Fibroblast of skin of abdomen (primary cell): Measurements from ENCODE around the gene UFD1.

Experiments
- DNase-seq: peaks from one replicate; pipeline ENCODE4 v3.0.0-alpha.2; 2013

UFD1 gene

GRCh38 chr22:19495562-19496323 is 16.8 kb upstream of the UFD1 start:
- DNase-seq = peak; percentile 12

DNA sequence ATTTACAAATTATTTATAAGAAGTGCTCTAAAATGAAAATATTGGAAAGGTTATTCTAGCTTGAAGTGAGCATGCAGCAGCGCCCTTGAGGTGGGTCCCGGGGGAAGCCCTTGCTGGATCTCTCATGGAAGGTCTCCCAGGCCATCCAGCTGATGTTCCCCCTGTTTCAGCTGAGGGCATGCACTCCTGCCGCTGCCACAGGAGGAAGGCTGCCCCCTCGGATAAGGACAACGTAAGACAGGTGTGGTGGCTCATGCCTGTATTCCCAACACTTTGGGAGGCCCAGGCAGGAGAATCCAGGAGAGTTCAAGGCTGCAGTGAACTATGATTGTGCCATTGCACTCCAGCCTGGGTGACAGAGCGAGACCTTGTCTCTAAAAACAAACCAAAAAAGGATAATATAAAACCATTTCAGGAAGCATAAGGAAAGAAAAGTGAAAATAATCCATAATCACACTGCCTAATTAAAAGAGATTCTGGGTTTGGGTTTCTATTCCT is 15.7 kb upstream of the UFD1 start:
- DNase-seq = no peak

GRCh38 chr22:19494001-19494560 is 15.1 kb upstream of the UFD1 start:
- no peak for DNase-seq

- no peak for DNase-seq
Observed at GRCh38 chr22:19492504-19493174, 13.6 kb upstream of the UFD1 start.

DNA sequence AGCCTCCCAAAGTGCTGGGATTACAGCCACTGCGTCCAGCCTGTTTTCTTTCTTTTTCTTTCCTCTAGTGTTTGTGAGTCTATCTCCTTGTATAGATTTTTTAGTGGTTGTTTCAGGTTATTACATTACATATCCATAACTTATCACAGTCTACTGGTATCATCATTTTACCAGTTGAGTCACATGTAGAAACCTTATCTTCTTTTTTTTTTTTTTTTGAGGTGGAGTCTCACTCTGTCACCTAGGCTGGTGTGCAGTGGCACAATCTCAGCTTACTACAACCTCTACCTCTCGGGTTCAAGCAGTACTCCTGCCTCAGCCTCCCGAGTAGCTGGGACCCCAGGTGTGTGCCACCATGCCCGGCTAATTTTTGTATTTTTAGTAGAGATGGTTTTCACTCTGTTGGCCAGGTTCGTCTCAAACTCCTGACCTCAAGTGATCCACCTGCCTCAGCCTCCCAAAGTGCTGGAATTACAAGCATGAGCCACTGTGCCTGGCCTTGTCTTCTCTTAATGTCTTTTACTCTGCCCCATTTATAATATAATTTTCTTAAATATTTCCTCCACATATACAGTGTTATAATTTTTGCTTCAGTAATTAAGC is 11.7 kb upstream of the UFD1 start:
- no peak for DNase-seq

GRCh38 chr22:19488884-19489843 is 10.2 kb upstream of the UFD1 start:
- DNase-seq = no peak

- no peak for DNase-seq
Observed at GRCh38 chr22:19488285-19488684, 9.3 kb upstream of the UFD1 start.

DNA sequence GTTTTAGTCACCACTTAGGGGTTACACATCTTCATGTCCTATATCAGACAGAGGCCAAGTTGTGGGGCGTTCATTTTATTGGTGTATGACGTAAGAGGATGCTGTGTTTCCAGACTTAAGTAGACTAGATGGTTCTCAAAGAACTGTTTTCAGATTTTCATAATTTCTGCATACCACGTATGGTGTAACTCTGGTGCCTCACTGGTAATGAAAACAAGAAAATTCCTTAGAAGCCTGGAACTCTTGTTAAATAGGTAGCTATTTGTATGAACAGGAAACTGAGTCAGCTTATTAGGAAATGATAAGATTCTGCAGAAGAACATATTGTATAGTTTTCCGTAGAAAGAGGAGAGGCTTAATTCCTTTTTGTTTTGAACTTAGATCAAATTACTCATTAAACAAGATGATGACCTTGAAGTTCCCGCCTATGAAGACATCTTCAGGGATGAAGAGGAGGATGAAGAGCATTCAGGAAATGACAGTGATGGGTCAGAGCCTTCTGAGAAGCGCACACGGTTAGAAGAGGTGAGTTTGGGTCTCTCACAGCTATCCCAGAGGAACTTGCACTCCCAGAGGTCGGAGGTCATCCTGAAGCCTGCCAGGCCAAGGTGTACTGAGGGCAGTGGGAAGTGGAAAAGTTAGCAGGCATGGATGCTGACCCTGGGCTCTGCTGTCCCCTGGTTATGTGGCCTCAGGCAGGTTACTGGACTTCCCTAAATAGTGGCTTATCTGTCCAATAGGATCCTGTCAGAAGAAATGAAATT is 4.7 kb upstream of the UFD1 start:
- DNase-seq = peak; percentile 6

DNA sequence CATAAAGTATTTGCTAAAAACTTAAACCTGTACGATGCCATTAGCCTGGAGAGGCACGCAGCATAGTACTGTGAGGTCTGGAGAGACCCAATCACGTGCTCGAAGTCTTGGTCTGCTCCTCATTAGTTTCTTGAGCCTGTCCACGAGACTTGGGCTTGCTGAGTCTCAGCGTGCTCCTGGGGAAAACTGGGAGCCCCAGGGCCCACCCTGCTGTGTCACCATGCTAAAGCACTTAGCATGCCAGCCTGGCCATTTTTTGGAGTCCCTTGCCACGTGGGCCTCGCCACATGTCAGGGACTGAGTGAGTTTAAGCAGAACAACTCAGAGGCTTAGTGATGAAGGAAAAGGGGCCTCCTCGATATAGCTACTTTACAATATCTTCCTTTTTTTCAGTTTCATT is 3.3 kb upstream of the UFD1 start:
- no peak for DNase-seq

GRCh38 chr22:19480789-19481188 is 1.8 kb upstream of the UFD1 start:
- DNase-seq = no peak

DNA sequence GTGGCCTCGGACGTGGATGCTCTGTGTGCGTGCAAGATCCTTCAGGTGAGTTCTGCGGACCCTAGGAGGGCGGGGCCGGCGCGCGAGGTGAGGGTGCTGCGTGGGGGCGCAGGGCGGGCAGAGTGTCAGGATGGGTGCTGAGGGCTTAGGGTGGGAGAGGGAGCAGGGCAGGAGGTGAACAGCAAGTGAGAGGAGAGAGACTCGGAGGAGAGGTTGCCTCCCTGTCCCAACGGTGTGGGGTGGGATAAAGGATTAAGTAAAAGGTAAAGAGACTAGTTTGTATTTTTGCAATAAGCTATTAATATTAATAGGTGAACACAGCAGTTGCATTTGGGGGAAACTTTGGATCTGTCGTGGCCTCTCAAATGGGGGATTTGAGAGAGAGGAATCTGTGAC is 1.2 kb upstream of the UFD1 start:
- DNase-seq = no peak

- DNase-seq = peak; percentile 98
Observed at GRCh38 chr22:19479355-19480172, 571 bp upstream of the UFD1 start, which contains the start of gene CDC45. Gene CDC45 (plus strand): TSS chr22:19479920. CDS start chr22:19479969, 49 bp downstream.

GRCh38 chr22:19478045-19478900 is 720 bp downstream of the UFD1 start:
- DNase-seq = no peak

GRCh38 chr22:19477321-19478044 is 1.5 kb downstream of the UFD1 start:
- peak; percentile 14 for DNase-seq

GRCh38 chr22:19476023-19476422 is 3.0 kb downstream of the UFD1 start:
- DNase-seq = no peak

DNA sequence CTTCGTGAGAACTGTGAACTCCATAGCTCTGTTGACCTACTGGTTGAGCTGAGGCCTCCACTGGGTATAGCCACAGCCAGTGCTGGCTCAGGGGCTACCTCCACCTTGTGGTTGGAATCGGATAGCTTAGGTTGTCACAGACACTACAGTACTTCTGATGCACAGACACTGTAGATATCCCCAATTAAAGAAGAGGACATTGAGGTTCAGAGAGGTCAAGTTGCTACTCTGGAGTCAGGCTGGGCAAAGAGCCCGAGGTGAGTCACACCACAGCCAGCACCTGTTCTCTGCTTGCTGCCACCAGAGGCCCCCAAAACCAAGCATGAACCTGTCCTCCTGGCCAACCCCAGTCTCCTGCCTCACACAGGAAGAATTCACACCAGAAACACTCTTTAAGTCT is 5.4 kb downstream of the UFD1 start:
- no peak for DNase-seq

GRCh38 chr22:19472233-19472632 is 6.8 kb downstream of the UFD1 start:
- no peak for DNase-seq

DNA sequence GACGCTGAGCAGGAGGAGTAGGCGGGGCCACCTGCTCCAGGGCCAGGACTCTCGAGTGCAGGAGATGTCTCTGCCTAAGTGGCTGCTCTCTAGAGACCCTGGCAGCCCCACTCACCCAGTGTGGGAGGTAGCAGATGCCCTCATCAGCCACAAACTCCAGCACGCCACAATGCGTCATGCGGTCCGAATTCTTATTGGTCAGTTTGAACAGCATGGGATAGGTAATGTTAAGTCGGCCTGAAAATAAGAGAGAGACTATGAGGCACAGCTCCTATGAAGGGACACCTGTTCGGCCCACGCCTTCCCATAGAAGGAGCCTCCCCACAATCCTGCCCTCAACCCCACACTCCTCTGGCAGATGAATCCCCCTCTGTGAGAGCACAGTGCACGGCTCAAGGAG is 7.4 kb downstream of the UFD1 start:
- no peak for DNase-seq

- DNase-seq = no peak
Observed at GRCh38 chr22:19470010-19470409, 9.0 kb downstream of the UFD1 start.
